Endothelial cell (in vitro differentiated cells): Measurements from ENCODE around the gene GNLY. TPM values are rescaled to one million over a fixed set of nuclear protein-coding genes. Genes with fewer than 3 reads are reported as not detected.

Experiments used
- DNase-seq: peaks from one replicate; pipeline ENCODE4 v3.0.0; 2021; ENCODE audit warnings: low spot score
- H3K27ac Mint-ChIP-seq: one replicate; pipeline ENCODE4 v1.8.0; 2021; ENCODE audit warnings: mixed read lengths, inconsistent platforms; ENCODE audit not compliant: unreplicated experiment
- H3K27me3 Mint-ChIP-seq: one replicate; pipeline ENCODE4 v1.8.0; 2021; ENCODE audit warnings: mild to moderate bottlenecking, moderate library complexity, mixed read lengths, inconsistent platforms; ENCODE audit not compliant: unreplicated experiment
- H3K36me3 Mint-ChIP-seq: one replicate; pipeline ENCODE4 v1.8.0; 2021; ENCODE audit warnings: mild to moderate bottlenecking, low read depth, mixed read lengths, inconsistent platforms; ENCODE audit not compliant: unreplicated experiment
- H3K4me1 Mint-ChIP-seq: one replicate; pipeline ENCODE4 v1.8.0; 2021; ENCODE audit warnings: mild to moderate bottlenecking, mixed read lengths, inconsistent platforms; ENCODE audit not compliant: unreplicated experiment
- H3K4me3 Mint-ChIP-seq: one replicate; pipeline ENCODE4 v1.8.0; 2021; ENCODE audit warnings: mild to moderate bottlenecking, mixed read lengths, inconsistent platforms; ENCODE audit not compliant: unreplicated experiment
- H3K9me3 Mint-ChIP-seq: one replicate; pipeline ENCODE4 v1.8.0; 2021; ENCODE audit warnings: mixed read lengths, inconsistent platforms; ENCODE audit not compliant: unreplicated experiment
- total RNA-seq: library from RNA; stranded (reverse); fragmentation: NEBNext Ultra II Directional; extraction: Animal tissue kit (Norgen Biotek cat#: 25700); gene quantifications from one replicate; pipeline ENCODE4 v1.2.1, GENCODE V29; 2021; ENCODE audit not compliant: unreplicated experiment
- TF ChIP-seq, protein P1 (sequence below): fragments of 200-600 bp; sonication (generic); IDR thresholded peaks from one replicate; pipeline ENCODE4 v1.5.0; 2021; ENCODE audit warnings: antibody characterized with exemption; ENCODE audit not compliant: unreplicated experiment

The GNLY gene
- total RNA-seq, 1 donor from 2014 or later, result not detected

DNA sequence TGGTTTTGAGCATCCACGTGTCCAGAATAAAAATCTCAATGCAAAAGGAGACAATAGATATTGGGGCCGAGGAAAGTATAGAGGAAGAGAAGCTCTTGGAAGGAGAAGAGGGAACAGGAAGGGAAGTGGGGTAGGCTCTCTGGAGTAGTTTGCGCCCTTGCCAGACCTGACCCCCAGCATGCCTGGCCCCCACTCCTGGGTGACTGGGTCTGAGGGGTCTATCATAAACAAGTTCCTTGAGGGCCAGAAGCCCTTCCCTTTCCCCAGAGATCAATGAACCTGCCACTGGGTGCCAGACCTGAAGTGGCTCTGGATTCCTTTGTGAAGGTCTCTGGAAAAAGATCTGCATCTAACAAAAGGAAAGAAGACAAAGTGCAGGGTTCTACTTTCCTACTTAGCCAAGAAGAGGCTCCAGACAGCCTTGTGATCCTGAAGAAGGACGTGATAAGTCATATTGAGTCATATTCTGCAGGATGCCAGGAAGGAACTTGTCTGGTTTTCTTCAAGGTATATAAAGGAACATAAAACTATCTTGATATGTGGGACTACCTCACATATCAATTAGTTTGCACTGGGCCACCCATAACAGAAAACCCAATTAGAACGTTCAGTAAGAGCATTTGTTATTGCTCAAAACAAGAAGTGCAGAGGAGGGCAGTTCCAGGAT, 40.9 kb downstream of the GNLY start:
- Mint-ChIP-seq H3K4me3 (no peak overlapping the region), H3K9me3 (peaks cover 3% of the 10 kb centered on the region), H3K27ac (no peak overlapping the region), H3K4me1 (no peaks in the 10 kb centered on the region), H3K27me3 (peaks cover 4% of the 10 kb centered on the region), H3K36me3 (no peaks in the 10 kb centered on the region)
- TF ChIP-seq, protein P1, sequence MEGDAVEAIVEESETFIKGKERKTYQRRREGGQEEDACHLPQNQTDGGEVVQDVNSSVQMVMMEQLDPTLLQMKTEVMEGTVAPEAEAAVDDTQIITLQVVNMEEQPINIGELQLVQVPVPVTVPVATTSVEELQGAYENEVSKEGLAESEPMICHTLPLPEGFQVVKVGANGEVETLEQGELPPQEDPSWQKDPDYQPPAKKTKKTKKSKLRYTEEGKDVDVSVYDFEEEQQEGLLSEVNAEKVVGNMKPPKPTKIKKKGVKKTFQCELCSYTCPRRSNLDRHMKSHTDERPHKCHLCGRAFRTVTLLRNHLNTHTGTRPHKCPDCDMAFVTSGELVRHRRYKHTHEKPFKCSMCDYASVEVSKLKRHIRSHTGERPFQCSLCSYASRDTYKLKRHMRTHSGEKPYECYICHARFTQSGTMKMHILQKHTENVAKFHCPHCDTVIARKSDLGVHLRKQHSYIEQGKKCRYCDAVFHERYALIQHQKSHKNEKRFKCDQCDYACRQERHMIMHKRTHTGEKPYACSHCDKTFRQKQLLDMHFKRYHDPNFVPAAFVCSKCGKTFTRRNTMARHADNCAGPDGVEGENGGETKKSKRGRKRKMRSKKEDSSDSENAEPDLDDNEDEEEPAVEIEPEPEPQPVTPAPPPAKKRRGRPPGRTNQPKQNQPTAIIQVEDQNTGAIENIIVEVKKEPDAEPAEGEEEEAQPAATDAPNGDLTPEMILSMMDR, result no peak
- DNase-seq, result no peak

DNA sequence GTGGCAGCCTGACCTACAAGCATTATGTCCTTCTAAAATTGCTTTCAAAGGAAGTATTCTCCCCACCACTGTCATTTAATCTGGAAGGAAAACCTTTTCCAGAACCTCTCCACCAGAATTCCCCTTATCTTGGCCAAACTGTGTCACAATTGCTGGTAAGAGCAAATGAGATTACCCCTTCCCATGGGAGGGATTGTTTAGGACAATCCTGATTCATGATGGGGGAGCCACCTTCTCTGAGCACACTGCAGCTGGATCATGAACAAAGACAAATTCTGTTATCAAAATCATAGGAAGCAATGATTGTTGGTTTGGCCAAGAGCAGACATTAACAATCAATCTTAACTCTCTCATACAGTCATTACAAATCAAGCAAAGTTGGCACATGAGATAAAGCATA, 41.5 kb downstream of the GNLY start:
- H3K27me3 Mint-ChIP-seq, result peaks cover 4% of the 10 kb centered on the region
- H3K36me3 Mint-ChIP-seq, result no peaks in the 10 kb centered on the region
- H3K4me3 Mint-ChIP-seq, result no peak overlapping the region
- DNase-seq, result no peak
- TF ChIP-seq, protein P1, result no peak
- peaks cover 4% of the 10 kb centered on the region for H3K9me3 Mint-ChIP-seq
- H3K27ac Mint-ChIP-seq, result no peak overlapping the region
- H3K4me1 Mint-ChIP-seq, result no peaks in the 10 kb centered on the region

DNA sequence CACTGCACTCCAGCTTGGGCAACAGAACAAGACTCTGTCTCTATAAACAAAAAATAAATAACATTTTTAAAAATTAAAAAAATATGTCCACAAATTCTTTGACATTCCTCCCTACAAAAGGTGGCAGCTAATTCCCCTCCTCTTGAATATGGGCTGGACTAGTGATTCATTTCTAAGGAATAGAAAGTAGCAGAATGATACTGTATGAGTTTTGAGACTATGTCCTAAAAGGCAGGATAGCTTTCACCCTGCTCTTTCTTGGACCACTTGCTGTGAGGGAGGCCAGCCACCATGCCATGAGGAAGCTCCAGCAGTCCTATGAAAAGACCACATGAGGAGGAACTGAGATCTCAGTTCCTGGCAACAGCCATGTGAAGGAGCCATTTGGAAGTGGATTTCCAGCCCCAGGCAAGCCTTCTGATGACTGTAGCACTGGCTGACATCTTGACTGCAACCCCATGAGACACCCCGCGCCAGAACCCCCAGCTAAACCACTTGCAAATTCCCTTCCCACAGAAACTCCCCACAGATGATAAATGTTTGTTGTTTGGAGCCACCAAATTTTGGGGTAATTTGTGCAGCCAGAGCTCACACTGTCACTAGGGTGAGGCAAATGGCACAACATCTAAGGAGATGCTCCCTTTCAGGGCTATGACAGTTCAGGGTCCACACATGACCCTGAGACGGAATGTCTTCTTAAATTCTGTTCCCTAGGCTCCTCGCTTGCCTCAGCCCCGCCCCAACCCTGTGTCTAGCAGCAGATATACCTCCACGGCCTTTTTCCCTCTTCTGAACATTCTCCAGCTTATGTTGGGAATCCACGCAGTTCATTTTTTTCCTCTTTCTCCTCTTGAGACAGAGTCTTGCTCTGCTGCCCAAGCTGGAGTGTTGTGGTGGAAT, 42.5 kb downstream of the GNLY start:
- H3K27me3 Mint-ChIP-seq, result peaks cover 4% of the 10 kb centered on the region
- peaks cover 4% of the 10 kb centered on the region for H3K9me3 Mint-ChIP-seq
- no peak overlapping the region for H3K4me3 Mint-ChIP-seq
- no peaks in the 10 kb centered on the region for H3K36me3 Mint-ChIP-seq
- no peak overlapping the region for H3K27ac Mint-ChIP-seq
- DNase-seq, result no peak
- no peaks in the 10 kb centered on the region for H3K4me1 Mint-ChIP-seq
- TF ChIP-seq, protein P1, result no peak

DNA sequence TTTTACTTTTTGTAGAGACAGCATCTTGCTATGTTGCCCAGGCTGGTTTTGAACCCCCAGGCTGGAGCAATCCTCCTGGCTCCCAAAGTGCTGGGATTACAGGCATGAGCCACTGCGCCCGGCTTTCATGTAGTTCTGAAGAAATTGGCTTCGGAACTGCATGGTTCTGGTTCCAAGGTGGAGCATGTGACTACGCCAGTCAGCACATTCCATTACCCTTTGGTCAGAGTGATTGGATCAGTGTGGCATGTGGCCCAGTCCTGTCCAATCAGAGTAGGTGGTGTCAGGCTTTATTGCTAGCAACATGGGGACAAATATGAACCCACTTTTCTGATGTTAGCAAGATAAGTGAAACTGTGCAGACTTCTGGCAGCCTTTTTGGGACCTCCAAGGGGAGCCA, 43.3 kb downstream of the GNLY start:
- Mint-ChIP-seq H3K27ac (no peak overlapping the region), H3K4me1 (no peaks in the 10 kb centered on the region), H3K36me3 (no peaks in the 10 kb centered on the region), H3K9me3 (peaks cover 4% of the 10 kb centered on the region), H3K27me3 (peaks cover 3% of the 10 kb centered on the region), H3K4me3 (no peak overlapping the region)
- TF ChIP-seq, protein P1, result no peak
- no peak for DNase-seq

DNA sequence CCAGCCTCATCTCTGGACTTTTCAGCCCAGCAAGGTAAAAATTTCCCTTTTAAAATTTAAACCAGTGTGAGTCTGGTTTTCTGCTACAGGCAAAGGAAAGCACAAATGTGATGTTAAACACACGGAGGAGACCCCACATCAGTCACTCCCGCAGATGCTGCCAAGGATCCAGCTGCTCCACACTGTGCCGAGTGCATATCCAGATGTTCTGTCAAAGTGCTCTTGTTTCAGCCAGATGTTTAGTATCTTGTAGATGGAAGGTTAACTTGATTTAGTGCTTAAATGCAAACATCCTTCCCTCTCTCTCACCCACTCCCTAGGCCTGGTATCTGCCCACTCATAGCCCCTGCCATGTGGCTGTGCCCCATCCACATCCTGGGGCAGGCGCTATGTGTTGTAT, 43.8 kb downstream of the GNLY start:
- Mint-ChIP-seq H3K36me3 (no peaks in the 10 kb centered on the region), H3K4me1 (no peaks in the 10 kb centered on the region), H3K9me3 (peaks cover 4% of the 10 kb centered on the region), H3K4me3 (no peak overlapping the region), H3K27ac (no peak overlapping the region), H3K27me3 (peaks cover 3% of the 10 kb centered on the region)
- DNase-seq, result no peak
- TF ChIP-seq, protein P1, result no peak
